Islet of Langerhans (tissue), 1 donor: Measurements from ENCODE around the gene KCTD13.
A peak's percentile ranks its signal among the peaks of the same experiment; 100 is the strongest.
"Not testable (repeated sequence)": the region's sequence is repeated elsewhere in the genome, so short reads cannot be mapped to it uniquely, and the experiment has no call there.

ENCODE experiments used
- FAIRE-seq: peaks from one replicate; lab custom pipeline; 2011; peaks lifted over from hg19 to GRCh38; lab: Jason Lieb, UNC

KCTD13 gene

GRCh38 chr16:29877266-29877961 is 48.6 kb downstream of the KCTD13 start:
- no peak for FAIRE-seq

GRCh38 chr16:29876594-29877249 is 49.3 kb downstream of the KCTD13 start:
- no peak for FAIRE-seq

- FAIRE-seq, result no peak
Observed at GRCh38 chr16:29876217-29876593, 49.8 kb downstream of the KCTD13 start.

- no peak for FAIRE-seq
Observed at GRCh38 chr16:29875206-29875605, 50.8 kb downstream of the KCTD13 start.

GRCh38 chr16:29873319-29873718 is 52.7 kb downstream of the KCTD13 start:
- no peak for FAIRE-seq

- FAIRE-seq, result no peak
Observed at GRCh38 chr16:29871822-29872546, 54.0 kb downstream of the KCTD13 start.

- not testable (repeated sequence) for FAIRE-seq
Observed at GRCh38 chr16:29869067-29869466, 57.0 kb downstream of the KCTD13 start.

GRCh38 chr16:29868396-29869009 is 57.5 kb downstream of the KCTD13 start:
- no peak for FAIRE-seq

- no peak for FAIRE-seq
Observed at GRCh38 chr16:29864205-29864604, 61.8 kb downstream of the KCTD13 start.

- no peak for FAIRE-seq
Observed at GRCh38 chr16:29863669-29863984, 62.4 kb downstream of the KCTD13 start.

GRCh38 chr16:29862884-29863668 is 63.0 kb downstream of the KCTD13 start, which contains the start of gene CDIPT:
Gene CDIPT, minus strand, starts transcription at chr16:29863226. Its CDS starts 369 bp downstream, at chr16:29862857.
- FAIRE-seq, result peak; percentile 70

GRCh38 chr16:29862383-29862883 is 63.6 kb downstream of the KCTD13 start:
- FAIRE-seq, result no peak

- FAIRE-seq, result no peak
Observed at GRCh38 chr16:29860218-29860617, 65.8 kb downstream of the KCTD13 start.

GRCh38 chr16:29858974-29859373 is 67.1 kb downstream of the KCTD13 start:
- FAIRE-seq, result no peak

GRCh38 chr16:29858149-29858849 is 67.7 kb downstream of the KCTD13 start:
- FAIRE-seq, result no peak

- no peak for FAIRE-seq
Observed at GRCh38 chr16:29857133-29857760, 68.8 kb downstream of the KCTD13 start.
